Inferior parietal cortex (tissue), 1 donor: Measurements from ENCODE around the gene GMDS.

Source experiments
- DNase-seq: peaks from one replicate; pipeline ENCODE4 v3.0.0-alpha.2; 2016; ENCODE audit errors: extremely low spot score

The GMDS gene

DNA sequence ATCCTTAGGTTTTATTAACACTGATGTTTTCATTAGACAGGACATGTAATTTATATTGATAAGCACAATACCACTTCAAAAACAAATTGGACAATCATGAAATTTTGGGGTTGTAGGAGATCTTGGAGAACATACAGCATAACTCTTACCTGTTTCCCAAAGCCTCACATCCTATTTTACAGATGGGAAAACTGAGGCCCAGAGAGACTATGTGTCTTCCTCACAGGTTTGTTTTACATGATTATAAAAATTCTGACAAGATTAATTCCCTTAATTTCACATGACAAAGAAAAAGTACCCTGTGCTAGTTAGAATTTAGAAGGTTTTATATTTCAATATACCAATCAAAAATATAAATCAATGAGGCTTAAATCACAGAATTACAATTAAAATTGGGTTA lies 145.5 kb downstream of the GMDS start:
- no peak for DNase-seq

DNA sequence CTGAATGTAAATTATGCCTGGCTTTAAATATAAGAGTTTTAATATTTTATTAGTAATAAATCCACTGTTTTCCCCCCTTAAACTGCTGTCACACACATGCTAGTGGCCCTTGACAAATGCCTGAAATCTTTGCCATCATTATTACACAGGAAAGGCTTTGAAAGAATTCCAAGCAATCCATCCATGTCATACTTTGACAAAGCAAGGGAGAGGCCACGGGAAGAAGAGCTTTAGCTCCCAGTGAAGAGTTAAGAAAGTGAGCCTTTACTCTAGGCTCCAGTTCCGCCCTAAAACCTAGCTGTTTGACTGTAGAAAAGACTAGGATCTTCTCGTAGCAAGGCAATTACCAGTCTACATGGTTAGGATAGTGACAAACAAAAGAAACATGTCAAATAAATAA lies 147.9 kb downstream of the GMDS start:
- DNase-seq: no peak

DNA sequence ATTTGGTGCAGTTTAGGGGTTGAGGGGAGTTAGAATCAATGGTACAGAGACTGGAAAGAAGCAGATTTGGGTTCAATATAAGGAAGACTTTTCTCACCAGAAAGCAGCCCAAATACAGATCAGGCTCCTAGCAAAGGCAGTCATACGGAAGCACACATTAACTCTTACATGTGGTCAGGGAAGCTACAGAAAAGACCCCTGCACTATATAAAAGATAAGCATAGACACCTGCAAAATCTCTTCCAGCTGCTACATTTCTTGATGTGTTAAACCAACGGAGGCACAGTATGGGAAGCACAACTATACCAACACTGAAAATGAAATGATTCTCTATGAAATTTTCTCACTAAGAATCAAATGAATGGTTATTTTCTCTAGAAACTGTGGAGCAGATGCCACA lies 150.8 kb downstream of the GMDS start:
- DNase-seq: no peak

DNA sequence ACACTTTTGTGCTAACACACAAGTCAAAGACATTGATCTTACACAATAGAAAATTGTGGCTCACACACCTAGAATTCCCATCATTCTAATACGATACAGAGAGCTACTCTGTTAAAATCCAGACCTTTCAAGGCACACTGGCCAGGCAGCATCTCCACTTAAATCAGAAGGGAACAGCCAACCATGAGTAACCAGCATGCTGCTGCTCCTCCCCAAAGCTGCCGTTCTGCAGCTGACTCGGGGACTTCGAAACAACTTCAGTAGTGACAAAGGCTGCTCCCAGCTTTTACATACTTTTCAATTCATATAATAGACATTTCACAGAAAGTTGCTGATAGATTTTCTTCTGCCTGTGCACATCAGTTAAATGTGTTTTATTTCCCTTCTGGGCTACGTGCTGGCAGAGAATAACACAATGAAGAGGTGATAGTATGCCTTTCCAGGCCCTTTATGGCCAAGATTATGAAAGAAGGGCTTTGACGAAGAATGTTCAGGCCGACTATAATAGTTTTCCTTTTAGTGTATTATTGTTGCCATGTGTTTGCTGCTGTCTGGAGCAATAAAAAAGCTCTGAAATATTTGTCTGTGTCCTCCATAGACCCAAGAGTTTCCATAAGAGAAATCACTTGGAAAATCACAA lies 159.0 kb downstream of the GMDS start:
- no peak for DNase-seq

DNA sequence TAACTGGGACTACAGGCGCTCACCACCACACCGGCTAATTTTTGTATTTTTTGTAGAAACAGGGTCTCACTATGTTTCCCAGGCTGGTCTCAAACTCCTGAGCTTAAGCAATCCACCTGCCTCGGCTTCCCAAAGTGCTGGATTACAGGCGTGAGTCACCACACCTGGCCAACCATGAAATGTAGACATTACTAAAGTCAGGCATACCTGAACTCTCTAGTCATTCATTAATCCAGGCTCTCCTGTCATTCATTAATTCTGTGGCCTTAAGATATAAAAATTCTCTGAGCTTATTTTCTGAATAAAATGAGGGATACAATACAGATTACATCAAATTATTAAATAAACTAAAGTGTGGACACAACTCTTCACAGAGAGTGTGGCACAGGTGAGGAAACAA lies 159.7 kb downstream of the GMDS start:
- no peak for DNase-seq

DNA sequence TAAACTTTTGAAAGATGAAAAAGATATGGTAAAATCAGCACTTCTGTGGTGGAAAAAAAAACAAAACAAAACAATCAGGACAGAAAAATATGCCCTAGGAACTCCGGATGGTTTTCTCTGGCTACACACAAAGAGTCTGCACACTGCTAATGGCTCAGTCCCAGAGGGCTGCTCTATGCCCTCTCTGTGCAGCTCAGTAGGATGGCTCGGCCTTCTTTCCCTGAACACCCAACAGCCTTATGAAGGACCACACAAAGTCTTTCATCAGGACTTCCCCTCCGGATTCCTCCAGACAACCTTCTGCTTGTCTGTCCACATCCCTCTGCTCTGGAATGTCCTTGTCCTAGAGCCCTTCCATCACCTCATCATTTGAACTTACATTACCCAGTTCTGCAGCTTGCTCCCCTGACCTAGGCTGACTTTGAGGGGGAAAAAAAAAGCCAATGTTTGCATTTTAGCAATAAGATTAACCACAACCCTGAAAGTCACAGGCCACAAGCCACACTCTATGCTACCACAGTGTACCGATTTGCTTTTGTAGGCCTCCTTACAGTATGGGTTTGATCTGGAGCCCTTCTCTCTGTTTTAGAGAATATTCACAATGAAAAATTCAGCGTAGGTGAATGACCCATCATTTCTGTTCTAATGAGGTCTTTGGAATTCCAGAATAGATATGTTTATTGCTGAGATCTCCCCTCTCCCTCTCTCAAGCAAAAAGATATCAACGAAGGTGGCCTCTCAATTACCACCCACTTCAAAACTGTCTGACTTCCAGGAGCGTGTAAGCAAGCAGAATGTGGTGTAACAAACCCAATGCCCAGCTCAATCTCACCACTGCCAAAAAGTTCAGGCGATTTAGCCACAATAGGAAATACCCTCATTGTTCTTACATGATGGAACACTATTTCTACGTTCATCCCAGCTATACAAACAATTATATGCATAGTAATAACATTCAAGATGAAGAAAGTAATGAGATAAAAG lies 164.0 kb downstream of the GMDS start:
- DNase-seq: no peak

DNA sequence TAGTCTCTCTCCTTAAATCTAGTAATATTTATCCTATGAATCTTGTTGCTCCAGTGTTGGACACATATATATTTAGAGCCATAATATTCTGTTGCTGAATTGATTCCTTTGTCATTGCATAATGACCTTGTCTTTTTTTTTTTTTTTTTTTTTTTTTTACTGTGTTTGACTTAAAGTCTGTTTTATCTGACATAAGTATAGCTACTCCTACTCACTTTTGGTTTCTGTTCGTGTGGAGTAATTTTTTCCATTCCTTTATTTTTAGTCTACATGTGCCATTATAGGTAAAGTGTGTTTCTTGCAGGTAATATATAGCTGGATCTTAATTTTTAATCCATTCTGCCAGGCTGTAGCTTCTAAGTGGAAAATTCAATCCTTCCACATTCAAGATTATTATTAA lies 166.5 kb downstream of the GMDS start:
- DNase-seq: no peak

DNA sequence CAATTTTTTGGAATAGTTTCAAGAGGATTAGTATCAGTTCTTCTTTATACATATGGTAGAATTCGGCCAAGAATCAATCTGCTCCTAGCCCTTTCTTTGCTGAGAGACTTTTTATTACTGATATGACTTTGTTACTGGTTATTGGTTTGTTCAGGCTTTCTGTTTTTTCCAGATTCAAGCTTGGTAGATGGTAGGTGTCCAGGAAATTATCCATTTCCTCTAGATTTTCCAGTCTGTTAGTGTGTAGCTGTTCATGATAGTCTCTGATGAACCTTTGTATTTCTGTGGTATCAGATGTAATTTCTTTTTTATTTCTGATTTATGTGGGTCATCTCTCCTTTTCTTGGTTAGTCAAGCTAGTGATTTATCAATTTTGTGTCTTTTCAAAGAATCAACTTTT lies 167.6 kb downstream of the GMDS start:
- no peak for DNase-seq

DNA sequence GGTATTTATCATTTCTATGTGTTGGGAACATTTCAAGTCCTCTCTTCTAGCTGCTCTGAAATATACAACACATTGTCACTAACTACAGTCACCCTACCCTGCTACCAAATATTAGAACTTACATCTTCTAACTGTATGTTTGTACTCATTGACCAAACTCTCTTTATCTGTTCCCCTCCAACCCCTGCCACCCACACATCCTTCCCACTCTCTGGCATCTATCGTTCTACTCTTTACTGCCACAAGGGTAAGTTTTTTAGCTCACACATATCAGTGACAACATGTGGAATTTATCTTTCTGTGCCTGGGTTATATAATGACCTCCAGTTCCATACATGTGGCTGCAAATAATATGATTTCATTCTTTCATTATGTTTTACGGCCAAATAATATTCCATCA lies 171.9 kb downstream of the GMDS start:
- DNase-seq: no peak

DNA sequence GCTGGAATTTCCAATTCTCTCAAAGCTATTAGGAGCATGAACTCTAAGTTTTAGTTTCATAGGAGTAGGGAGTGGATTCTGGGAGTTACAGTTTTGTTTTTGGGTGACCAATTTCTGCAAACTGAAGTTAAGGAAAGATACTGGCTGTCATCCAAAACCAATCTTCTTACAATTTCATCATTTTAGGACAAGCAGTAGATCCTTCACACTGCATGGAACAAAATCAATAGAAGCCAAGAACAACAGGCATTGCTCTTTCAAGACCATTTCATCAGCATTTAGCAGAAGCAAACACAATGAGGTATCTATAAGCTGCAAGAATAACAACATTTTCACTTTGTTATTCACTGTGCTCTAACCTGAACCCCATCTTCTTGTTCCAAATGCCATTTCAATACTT lies 173.0 kb downstream of the GMDS start:
- no peak for DNase-seq

DNA sequence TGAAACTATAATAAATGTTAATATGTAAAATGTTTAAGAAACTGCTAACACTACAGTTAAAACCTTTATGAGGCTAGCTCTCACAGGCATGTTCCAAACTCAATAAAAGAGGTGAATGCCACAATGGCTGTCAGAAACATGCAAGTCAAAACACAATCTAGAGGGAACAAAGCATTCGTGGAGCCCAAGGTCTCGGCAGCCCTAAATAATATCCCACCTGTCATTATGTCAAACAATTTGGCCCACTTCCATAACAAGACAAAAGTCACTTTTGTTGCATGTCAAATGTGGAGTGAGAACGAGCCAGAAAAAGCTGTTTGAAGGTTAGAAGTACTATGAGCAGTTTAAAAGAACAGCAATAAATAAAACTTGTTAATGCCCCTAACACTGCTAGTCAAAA lies 181.9 kb downstream of the GMDS start:
- no peak for DNase-seq

DNA sequence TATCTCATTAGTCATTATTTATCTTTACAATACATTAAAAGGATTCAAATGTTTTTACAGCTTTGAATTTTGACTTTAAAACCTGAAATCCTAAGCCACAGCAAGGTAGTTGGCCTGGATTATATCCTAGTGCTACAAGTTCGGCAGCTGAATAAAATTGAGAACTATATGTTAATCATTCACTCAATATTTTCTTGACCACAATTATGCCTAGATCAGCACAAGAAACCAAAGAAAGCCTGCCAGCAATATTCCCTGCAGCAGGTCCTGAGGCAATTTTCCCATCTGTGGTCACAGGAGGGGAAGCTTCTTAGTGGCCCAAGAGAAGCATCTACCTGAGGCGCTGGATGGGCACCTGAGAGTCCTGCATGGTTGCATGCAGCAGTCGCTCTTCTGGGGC lies 183.5 kb downstream of the GMDS start:
- no peak for DNase-seq

DNA sequence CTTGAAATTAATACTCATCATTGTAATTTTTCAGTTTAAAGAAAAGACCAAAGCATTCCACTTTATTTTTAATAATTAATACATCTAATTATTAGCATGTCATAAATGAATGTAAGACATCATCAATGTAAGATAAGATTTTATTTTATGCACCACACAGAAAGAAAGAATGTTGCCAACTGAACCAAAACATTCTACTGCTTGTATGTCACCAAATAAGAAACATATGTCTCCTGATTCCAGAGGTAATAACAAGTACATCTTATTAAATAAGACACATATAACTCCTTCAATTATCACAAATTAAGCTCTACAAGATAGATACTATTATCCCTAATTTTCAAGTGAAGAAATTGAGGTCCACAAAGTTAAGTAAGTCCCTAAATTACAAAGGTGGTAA lies 189.5 kb downstream of the GMDS start:
- DNase-seq: no peak

DNA sequence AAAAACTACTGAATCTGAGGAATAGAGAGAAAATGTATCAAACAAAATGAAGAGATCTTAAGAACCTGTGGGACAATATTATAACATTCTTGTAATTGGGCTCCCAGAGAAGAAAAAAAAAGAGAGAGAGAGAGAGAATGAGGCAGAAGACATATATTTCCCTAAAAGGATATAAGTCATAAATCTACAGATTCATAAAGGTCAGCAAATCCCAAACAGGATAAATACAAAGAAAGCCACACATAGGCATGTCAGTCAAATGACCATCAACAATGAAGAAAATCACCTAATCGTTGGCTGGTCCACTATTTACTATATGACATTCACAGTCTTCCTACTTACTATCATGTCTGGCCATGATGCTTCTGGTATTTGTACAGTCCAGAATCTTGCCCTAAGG lies 190.3 kb downstream of the GMDS start:
- DNase-seq: no peak

DNA sequence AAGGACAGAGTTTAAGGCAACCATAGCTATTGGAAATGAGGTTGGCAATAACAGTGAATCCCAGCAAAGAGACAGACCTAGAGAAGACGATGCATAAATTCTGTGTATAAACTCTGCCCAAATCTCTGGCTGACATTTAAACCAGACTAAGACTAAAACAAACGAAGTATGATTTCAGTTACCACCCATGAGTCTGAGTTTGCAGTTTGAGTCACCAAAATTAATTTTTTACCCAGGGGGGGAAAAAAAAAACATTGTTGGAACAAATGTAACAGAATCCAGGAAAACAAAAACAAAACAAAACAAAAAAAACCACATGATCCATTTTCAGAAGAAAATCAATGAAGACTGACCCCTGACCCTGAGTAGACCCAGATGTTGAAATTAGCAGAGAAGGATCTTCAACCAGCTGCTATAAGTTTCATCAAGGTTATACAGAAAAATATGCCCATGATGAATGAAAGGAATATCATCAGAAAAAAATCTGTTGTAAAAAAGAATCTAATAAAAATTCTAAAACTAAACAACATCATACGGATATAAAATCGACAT lies 190.8 kb downstream of the GMDS start:
- DNase-seq: no peak

DNA sequence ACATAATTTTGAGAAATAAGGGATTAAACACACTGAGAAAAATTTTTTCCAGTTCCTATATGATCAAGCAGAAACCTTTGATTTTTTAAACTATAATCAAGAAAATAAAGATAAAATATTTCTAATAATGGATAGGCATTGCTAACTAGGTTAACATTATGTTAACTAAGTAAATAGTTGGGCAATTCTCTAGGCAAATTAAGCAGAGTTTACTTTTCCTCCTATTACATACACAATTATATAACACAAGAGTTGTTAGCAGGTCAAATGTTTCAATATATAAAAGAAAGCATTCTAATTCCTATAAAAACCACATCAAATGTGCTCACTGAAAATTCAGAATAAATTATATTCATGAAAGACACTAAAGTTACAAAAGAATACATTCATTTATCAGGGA lies 191.7 kb downstream of the GMDS start:
- DNase-seq: no peak

DNA sequence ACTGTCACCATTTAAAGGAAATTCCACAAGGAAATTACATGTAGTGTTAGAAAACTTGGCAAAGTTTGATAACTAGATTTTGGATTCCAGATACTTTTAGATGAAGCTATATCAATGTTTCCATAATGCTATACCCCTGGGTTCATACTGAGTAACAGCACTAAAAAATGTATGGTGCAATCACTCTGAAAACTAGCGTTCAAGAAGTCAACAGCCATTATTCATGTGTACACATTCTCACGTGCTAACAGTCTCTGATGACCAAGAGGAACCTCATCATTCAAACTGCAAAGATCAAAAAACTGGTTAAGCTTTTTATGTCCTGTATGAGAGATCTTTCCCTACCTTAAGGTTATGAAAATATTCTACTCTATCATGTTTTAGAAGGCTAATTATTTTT lies 197.6 kb downstream of the GMDS start:
- no peak for DNase-seq

DNA sequence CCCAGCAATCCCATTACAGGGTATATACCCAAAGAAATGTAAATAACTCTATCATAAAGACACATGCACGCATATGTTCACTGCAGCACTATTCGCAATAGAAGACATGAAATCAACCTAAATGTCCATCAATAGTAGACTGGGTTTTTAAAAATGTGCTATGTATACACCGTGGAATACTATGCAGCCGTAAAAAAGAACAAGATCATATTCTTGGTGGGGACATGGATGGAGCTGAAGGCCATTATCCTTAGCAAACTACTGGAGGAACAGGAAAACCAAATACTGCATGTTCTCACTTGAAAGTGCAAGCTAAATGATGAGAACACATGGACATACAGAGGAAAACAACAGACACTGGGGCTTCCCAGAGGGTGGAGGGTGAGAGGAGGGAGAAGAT lies 201.2 kb downstream of the GMDS start:
- DNase-seq: no peak

DNA sequence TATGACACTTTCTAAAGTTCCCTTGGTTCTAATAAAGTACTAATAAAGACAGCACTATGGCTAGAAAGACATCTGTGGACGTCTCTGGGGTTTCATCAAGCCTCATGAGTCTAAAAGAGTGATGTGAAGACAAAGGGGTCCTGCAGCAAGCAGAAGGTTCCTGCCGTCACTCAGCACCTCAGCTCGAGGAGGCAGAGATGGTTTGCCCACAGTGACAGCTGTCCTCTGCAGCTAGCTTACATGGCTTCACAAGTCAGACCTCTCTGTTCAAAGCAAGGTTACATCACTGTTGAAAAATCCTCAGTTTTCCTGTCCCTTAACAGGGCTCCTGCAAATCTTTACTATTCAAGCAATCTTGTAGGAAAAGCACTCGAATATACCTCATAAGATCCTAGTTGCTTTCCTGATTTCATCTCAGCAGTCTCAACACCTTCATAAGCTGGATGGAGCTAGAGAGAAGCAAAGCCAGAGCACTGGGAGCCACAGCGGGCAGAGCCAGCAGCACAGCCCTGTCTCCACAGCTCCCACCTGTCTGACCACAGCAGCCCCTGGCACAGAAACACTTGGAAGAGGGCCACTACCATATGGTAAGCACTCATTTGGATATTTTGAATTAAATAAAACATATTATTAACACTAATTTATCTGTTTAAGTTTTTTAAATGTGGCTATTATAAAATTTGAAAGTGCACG lies 202.3 kb downstream of the GMDS start:
- DNase-seq: no peak

DNA sequence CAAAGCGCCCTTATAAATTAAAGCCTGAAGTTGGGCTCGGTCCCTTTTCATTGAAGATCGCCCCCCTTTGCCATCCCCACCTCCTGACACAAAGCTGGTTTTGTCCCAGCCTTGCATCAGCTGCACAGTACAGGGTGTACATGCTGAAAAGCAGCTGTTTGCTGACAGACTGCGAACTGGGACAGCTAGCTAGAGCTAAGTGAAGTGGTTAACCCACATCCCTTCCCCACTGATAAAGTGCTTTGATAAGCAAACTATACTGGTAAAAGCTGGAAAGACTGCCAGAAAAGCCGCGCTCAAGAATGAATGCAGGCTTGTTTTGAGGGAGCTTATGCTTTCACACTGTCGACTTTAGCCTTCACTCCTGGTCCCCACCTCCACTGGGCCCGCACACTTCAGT lies 207.3 kb downstream of the GMDS start:
- DNase-seq: no peak

DNA sequence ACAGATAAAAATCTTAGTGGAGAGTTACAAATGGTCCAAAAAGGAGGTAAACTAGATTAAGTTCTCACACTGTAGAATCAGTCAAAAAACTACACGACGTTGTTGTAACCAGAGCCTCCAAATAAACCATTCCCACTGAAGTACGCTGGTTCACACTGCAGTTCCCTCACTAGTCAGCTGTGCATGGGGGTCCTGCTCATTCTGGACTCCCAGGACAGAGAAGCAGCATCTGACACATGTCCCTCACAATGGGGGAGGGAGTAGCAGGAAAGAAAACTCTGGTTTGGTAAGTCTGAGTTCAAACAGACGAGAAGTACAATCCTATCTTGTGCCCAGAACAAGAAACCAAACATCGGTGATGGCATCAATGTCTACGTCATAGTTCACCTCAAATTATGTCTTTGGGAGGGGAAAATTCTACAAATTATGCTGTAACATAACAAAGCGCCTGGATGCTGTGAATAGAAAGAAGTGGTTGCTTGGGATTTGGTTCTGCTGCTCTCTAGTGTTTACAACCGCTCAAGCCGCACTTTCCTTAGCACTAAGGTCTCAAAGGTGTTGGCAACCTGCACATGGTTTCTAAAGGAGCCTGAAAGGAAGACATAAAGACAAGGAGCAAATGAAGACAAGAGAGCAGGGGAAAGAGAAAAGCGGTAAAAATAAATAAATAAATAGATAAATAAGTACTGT lies 208.0 kb downstream of the GMDS start:
- DNase-seq: no peak

DNA sequence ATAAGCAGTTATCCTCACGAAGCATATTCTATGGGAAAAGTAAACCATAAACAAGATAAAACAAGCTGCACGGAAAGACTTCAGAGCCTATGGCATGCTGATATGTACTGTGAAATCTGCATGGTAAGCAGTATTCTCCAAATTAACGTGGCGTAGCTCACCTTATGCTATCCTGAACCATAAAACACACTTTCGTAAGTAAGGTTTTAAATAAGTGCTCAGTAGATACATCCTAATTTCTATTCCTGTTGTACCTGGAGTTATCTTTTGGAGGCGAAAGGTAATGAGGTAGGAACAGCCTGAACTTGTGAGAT lies 208.7 kb downstream of the GMDS start:
- DNase-seq: no peak
